Activated T-helper 2 cell treated with anti-CD3 and anti-CD28 coated beads, Interferon-gamma antibody, Interleukin-2, Interleukin-4, amounts not matched to agents 10 μg/mL and 5 μg/mL and 100 μg/mL, durations not matched to agents 14 hours and 24 hours and 36 hours (primary cell): ENCODE data around the gene PLPPR2. TPM values are rescaled to one million over a fixed set of nuclear protein-coding genes. Genes with fewer than 3 reads are reported as not detected.
"Not testable (repeated sequence)": the region's sequence is repeated elsewhere in the genome, so short reads cannot be mapped to it uniquely, and the experiment has no call there.

Experiments
- DNase-seq: peaks from one replicate; pipeline ENCODE4 v3.0.0; 2021; ENCODE audit warnings: low spot score
- H3K27ac Mint-ChIP-seq: one replicate; pipeline ENCODE4 v1.8.0; 2021; ENCODE audit warnings: mixed read lengths
- H3K27me3 Mint-ChIP-seq: one replicate; pipeline ENCODE4 v1.8.0; 2021; ENCODE audit warnings: low read depth, mixed read lengths
- H3K36me3 Mint-ChIP-seq: one replicate; pipeline ENCODE4 v1.8.0; 2021; ENCODE audit warnings: low read depth, mixed read lengths
- H3K4me1 Mint-ChIP-seq: one replicate; pipeline ENCODE4 v1.8.0; 2021; ENCODE audit warnings: low read depth, mixed read lengths
- H3K4me3 Mint-ChIP-seq: one replicate; pipeline ENCODE4 v1.8.0; 2021; ENCODE audit warnings: low read depth, mild to moderate bottlenecking, moderate library complexity, mixed read lengths
- H3K9me3 Mint-ChIP-seq: one replicate; pipeline ENCODE4 v1.8.0; 2021; ENCODE audit warnings: mixed read lengths
- intact Hi-C: fragments of 100-400 bp; cut with micrococcal nuclease; formaldehyde crosslinking; loops from one replicate; pipeline ENCODE4 v1.15.1; 2023
- total RNA-seq: library from RNA; stranded (reverse); gene quantifications from 2 replicates; pipeline ENCODE4 v1.2.3, GENCODE V29; 2022

Gene PLPPR2
- total RNA-seq, 1 donor from 2014 or later, result 2.6 TPM

GRCh38 chr19:11332822-11333221 lies 22.4 kb upstream of the PLPPR2 start:
- peaks cover 21% of the 10 kb centered on the region for H3K36me3 Mint-ChIP-seq
- H3K27me3 Mint-ChIP-seq, result no peaks in the 10 kb centered on the region
- no peak for DNase-seq
- no peak overlapping the region for H3K27ac Mint-ChIP-seq
- intact Hi-C loops, result no loop called here
- H3K9me3 Mint-ChIP-seq, result no peaks in the 10 kb centered on the region
- H3K4me1 Mint-ChIP-seq, result peaks cover 4% of the 10 kb centered on the region
- no peak overlapping the region for H3K4me3 Mint-ChIP-seq

DNA sequence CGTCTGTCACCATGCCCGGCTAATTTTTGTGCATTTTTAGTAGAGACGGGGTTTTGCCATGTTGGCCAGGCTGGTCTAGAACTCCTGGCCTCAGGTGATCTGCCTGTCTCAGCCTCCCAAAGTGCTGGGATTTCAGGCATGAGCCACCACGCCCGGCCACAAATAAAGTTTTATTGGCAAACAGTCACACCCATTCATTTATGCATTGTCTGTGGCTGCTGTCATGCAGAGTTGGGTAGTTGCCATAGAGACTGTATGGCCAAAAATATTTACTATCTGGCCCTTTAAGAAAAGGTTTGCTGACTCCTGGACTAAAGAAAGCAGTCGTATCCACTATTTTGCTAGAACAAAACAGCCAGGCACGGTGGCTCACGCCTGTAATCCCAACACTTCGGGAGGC lies 21.4 kb upstream of the PLPPR2 start:
- H3K4me3 Mint-ChIP-seq, H3K27me3 Mint-ChIP-seq: not testable (repeated sequence)

GRCh38 chr19:11335449-11336146 lies 19.6 kb upstream of the PLPPR2 start:
- no peak overlapping the region for H3K27ac Mint-ChIP-seq
- intact Hi-C loops, result loop anchor here (5.0 kb wide), 1 partner anchor 38 kb away; the partner anchor contains the start of gene TSPAN16
- H3K4me3 Mint-ChIP-seq, result no peak overlapping the region
- peaks cover 19% of the 10 kb centered on the region for H3K4me1 Mint-ChIP-seq
- no peak for DNase-seq
- H3K36me3 Mint-ChIP-seq, result peaks cover 21% of the 10 kb centered on the region
- H3K9me3 Mint-ChIP-seq, result no peaks in the 10 kb centered on the region
- no peaks in the 10 kb centered on the region for H3K27me3 Mint-ChIP-seq

More for the DNA sequence above, 21.4 kb upstream of the PLPPR2 start:
- H3K27ac Mint-ChIP-seq, intact Hi-C loops, DNase-seq, H3K9me3 Mint-ChIP-seq: not testable (repeated sequence)
- peaks cover 12% of the 10 kb centered on the region for H3K4me1 Mint-ChIP-seq
- H3K36me3 Mint-ChIP-seq, result peaks cover 21% of the 10 kb centered on the region

DNA sequence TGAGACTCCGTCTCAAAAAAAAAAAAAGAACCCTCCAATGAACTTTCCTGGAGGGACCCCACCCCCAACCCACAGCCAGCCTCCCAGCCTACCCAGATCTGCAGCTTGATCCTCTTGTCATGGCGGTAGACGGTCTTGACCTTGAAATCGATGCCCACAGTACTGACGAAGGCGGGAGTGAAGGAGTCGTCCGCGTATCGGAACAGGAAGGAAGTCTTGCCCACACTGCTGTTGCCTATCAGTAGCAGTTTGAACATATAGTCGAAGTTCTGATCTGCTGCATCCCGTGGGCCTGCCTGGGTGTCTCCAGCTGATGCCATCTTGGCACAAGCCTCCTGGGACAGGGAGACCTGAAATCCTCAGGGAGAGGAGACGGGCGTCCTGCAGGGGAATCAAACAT lies 18.2 kb upstream of the PLPPR2 start:
- no peak overlapping the region for H3K27ac Mint-ChIP-seq
- H3K4me3 Mint-ChIP-seq, result peak overlapping the region; percentile 17
- H3K9me3 Mint-ChIP-seq, result no peaks in the 10 kb centered on the region
- H3K4me1 Mint-ChIP-seq, result peaks cover 19% of the 10 kb centered on the region
- no peaks in the 10 kb centered on the region for H3K27me3 Mint-ChIP-seq
- intact Hi-C loops, result loop anchor here (5.0 kb wide), 1 partner anchor 40 kb away; the partner anchor contains the start of gene TSPAN16
- DNase-seq, result no peak
- H3K36me3 Mint-ChIP-seq, result peaks cover 21% of the 10 kb centered on the region

DNA sequence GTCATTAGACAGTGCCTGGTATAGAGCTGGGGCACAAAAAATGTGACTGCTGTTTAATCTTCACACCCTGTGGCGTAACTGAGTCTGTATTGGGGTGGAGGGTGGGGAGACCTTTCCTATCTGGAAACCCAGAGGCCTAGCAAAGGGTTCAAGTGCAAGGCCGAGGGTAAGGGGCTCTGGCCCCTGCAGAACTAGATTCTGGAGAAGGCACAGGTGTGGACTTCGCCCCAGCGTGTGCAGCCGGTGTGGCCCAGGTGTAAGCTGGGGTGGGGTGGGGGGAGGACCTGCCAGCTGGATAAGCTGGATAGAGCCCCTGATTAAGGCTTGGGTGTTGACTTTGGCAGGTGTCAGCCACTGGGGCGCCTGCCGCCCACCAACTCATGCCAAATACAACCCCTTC lies 17.1 kb upstream of the PLPPR2 start:
- intact Hi-C loops, result loop anchor here (5.0 kb wide), 1 partner anchor 41 kb away; the partner anchor contains the start of gene TSPAN16

GRCh38 chr19:11338569-11339253 lies 16.5 kb upstream of the PLPPR2 start:
- Mint-ChIP-seq H3K4me1 (peaks cover 19% of the 10 kb centered on the region), H3K27me3 (no peaks in the 10 kb centered on the region), H3K36me3 (peaks cover 18% of the 10 kb centered on the region), H3K4me3 (peak overlapping the region; percentile 84), H3K9me3 (no peaks in the 10 kb centered on the region), H3K27ac (no peak overlapping the region)
- intact Hi-C loops, result loop anchor here (5.0 kb wide), 1 partner anchor 41 kb away; the partner anchor contains the start of gene TSPAN16
- no peak for DNase-seq

More for the DNA sequence above, 17.1 kb upstream of the PLPPR2 start:
- Mint-ChIP-seq H3K4me1 (peaks cover 19% of the 10 kb centered on the region), H3K27ac (no peak overlapping the region), H3K27me3 (no peaks in the 10 kb centered on the region), H3K9me3 (no peaks in the 10 kb centered on the region), H3K36me3 (peaks cover 21% of the 10 kb centered on the region), H3K4me3 (peak overlapping the region; percentile 8)
- DNase-seq, result no peak

- Mint-ChIP-seq H3K9me3 (no peaks in the 10 kb centered on the region), H3K36me3 (peaks cover 18% of the 10 kb centered on the region), H3K27me3 (no peaks in the 10 kb centered on the region), H3K4me1 (peaks cover 22% of the 10 kb centered on the region), H3K4me3 (peak within 1 kb of the TSS; percentile 84), H3K27ac (no peak within 1 kb of the TSS)
- intact Hi-C loops, result loop anchor here (5.0 kb wide), 1 partner anchor 42 kb away; the partner anchor contains the start of gene TSPAN16
- peak; percentile 76 for DNase-seq
Measured at GRCh38 chr19:11339254-11340098, 15.8 kb upstream of the PLPPR2 start, which contains the start of gene RAB3D. Gene RAB3D (minus strand): TSS chr19:11339657. CDS start chr19:11337399, 2,258 bp downstream.

DNA sequence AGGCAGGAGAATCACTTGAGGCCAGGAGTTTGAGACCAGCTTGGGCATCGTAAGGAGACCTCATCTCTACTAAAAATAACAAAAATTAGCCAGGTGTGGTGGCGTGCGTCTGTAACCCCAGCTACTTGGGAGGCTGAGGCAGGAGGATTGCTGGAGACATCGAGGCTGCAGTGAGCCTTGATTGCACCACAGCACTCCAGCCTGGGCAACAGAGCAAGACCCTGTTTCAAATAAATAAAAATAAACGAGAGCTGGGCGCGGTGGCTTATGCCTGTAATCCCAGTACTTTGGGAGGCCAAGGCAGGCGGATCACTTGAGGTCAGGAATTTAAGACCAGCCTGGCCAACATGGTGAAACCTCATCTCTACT lies 15.1 kb upstream of the PLPPR2 start:
- H3K4me3 Mint-ChIP-seq, result peak overlapping the region; percentile 84
- H3K27me3 Mint-ChIP-seq, intact Hi-C loops, H3K27ac Mint-ChIP-seq, H3K9me3 Mint-ChIP-seq, DNase-seq: not testable (repeated sequence)
- peaks cover 22% of the 10 kb centered on the region for H3K4me1 Mint-ChIP-seq
- H3K36me3 Mint-ChIP-seq, result peaks cover 16% of the 10 kb centered on the region

GRCh38 chr19:11342429-11342828 lies 12.8 kb upstream of the PLPPR2 start:
- intact Hi-C loops, result no loop called here
- H3K4me3 Mint-ChIP-seq, result no peak overlapping the region
- no peaks in the 10 kb centered on the region for H3K27me3 Mint-ChIP-seq
- H3K27ac Mint-ChIP-seq, result no peak overlapping the region
- DNase-seq, result no peak
- H3K36me3 Mint-ChIP-seq, result peaks cover 3% of the 10 kb centered on the region
- H3K4me1 Mint-ChIP-seq, result peaks cover 32% of the 10 kb centered on the region
- no peaks in the 10 kb centered on the region for H3K9me3 Mint-ChIP-seq

GRCh38 chr19:11345122-11345803 lies 10.0 kb upstream of the PLPPR2 start:
- H3K36me3 Mint-ChIP-seq, result peaks cover 11% of the 10 kb centered on the region
- DNase-seq, result no peak
- no peaks in the 10 kb centered on the region for H3K27me3 Mint-ChIP-seq
- peaks cover 12% of the 10 kb centered on the region for H3K9me3 Mint-ChIP-seq
- H3K4me3 Mint-ChIP-seq, result peak overlapping the region; percentile 96
- peak overlapping the region; percentile 94 for H3K27ac Mint-ChIP-seq
- intact Hi-C loops, result no loop called here
- H3K4me1 Mint-ChIP-seq, result peaks cover 20% of the 10 kb centered on the region

DNA sequence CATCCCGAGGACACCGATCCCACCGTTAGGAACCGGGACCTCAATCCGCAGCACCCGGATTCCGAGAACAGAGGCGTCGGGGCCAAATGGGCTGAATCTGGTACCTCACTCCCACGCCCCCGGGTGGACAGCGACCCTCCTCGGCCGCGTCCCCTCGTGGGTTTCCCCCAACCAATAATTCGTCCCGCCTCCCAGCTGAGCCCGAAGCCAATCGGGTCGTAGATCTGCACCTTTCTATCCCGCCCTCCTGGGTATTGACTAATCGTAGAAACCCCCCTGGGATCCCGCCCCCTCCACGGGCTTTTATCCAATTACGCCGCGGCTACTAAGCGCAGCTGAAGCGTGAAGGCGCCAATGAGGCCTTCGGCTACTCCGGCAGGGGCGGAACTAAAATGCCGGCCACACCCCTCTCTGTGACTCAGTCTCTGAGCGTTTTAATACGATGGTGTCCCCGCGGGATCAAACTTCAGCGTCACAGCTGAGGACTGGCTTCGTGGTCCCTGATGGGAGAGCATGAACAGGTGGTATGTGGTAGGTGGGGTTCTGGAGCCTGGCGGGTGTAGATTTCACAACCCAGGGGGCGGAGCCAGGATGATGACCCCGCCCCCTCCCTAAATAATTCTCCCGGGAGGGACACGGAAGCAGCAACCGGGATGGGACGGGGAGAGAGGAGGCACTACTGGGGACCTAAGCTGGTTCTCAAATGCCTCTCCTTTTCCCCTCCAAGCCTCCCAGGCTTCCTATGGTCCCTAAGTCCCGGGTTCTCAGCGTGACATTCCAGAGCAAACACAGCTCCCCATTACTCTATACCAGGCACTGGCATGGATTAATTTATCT lies 8.9 kb upstream of the PLPPR2 start, which contains the start of the genes CCDC159 and TMEM205:
CCDC159 (plus strand) TSS at position 416 of the 837 bp plus-strand sequence; CDS start at position 504, 88 bp downstream.
TMEM205 (minus strand) TSS at position 165 of the 837 bp plus-strand sequence. CDS start 649 bp downstream, outside the sequence.
- Mint-ChIP-seq H3K4me3 (peak within 1 kb of the TSS; percentile 96), H3K27ac (peak within 1 kb of the TSS; percentile 94), H3K4me1 (peaks cover 20% of the 10 kb centered on the region), H3K27me3 (no peaks in the 10 kb centered on the region), H3K36me3 (peaks cover 11% of the 10 kb centered on the region), H3K9me3 (peaks cover 12% of the 10 kb centered on the region)
- peak; percentile 98 for DNase-seq
- intact Hi-C loops, result loop anchor here (2.0 kb wide), 1 partner anchor 28 kb away; the partner anchor contains the start of gene SWSAP1
